Esophagus squamous epithelium (tissue), 4 donors: Measurements from ENCODE around the gene SPOCK1.

Source experiments
- POLR2A ChIP-seq, 4 donors: fragments of 450-650 bp; IDR thresholded peaks; one replicate each; pipeline ENCODE4 v1.6.1; 2017; ENCODE audit warnings: antibody characterized with exemption in 4 of 4, mild to moderate bottlenecking in 4 of 4, moderate library complexity in 3 of 4
- TF ChIP-seq, protein P1 (sequence below), 6 experiments: fragments of 450-650 bp in 4 of 6; fragments of 200-600 bp in 2 of 6; sonication (generic) in 2 of 6; IDR thresholded peaks; one replicate each; pipeline ENCODE4 v1.5.1; 2016 to 2019; ENCODE audit warnings: antibody characterized with exemption in 6 of 6, mild to moderate bottlenecking in 4 of 6, moderate library complexity in 4 of 6

DNA sequence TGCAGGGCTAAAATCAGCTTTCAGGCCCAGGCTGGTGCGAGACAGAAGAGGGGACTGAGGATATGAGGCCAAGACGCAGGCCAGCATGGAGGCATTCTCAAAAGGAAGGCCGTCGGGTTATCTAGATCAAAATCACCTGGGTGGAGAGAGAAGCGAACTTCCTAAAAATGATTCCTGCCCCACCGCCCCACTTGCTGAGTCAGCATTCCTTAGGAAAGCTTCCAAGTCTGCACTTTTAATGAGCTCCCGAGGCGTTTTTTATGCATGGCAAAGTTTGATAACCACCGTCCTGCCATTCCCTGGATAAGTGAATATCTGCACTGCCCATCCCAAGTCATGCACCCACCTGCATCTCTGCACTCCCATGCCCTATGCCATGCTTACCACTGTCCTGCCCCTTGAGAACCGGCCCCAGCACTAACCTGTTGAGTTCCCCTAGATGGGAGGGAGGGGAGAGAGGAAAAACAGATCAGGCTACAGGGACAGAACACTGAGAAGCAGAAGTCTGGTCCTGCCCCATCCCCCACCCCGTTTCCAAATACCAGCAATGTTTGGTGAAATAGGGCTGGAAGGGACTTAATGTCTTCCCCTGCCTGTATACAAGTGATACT, 1.6 kb upstream of the SPOCK1 start:
- TF ChIP-seq, protein P1, sequence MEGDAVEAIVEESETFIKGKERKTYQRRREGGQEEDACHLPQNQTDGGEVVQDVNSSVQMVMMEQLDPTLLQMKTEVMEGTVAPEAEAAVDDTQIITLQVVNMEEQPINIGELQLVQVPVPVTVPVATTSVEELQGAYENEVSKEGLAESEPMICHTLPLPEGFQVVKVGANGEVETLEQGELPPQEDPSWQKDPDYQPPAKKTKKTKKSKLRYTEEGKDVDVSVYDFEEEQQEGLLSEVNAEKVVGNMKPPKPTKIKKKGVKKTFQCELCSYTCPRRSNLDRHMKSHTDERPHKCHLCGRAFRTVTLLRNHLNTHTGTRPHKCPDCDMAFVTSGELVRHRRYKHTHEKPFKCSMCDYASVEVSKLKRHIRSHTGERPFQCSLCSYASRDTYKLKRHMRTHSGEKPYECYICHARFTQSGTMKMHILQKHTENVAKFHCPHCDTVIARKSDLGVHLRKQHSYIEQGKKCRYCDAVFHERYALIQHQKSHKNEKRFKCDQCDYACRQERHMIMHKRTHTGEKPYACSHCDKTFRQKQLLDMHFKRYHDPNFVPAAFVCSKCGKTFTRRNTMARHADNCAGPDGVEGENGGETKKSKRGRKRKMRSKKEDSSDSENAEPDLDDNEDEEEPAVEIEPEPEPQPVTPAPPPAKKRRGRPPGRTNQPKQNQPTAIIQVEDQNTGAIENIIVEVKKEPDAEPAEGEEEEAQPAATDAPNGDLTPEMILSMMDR (IDR thresholded peaks at IDR 0.05) = no peak
- TF ChIP-seq POLR2A (IDR thresholded peaks at IDR 0.05) = no peak
